Body of pancreas (tissue), 4 donors: ENCODE measurements around the gene LIF. TPM values are rescaled to one million over a fixed set of nuclear protein-coding genes. Genes with fewer than 3 reads are reported as not detected.

Source experiments
- ATAC-seq: fragments of 150-250 bp; one replicate; pipeline ENCODE4 v1.9.1; 2016
- DNase-seq, 4 donors: peaks; one replicate each; pipeline ENCODE4 v3.0.0-alpha.2; 2019
- H3K27ac ChIP-seq, 4 donors: fragments of 200-600 bp; sonication (generic); 1 replicate in 3 of 4; 2 replicates in 1 of 4; pipeline versions ENCODE4 v1.5.1 to v1.6.1; 2016 to 2019; ENCODE audit warnings: mild to moderate bottlenecking in 1 of 4, mixed read lengths in 1 of 4, moderate library complexity in 1 of 4
- H3K27me3 ChIP-seq, 2 donors: fragments of 200-600 bp; sonication (generic); one replicate each; pipeline ENCODE4 v1.6.0; 2016; ENCODE audit warnings: mild to moderate bottlenecking in 1 of 2
- H3K36me3 ChIP-seq, 2 donors: fragments of 200-600 bp; sonication (generic); replicated peaks in 1 of 2; 2 replicates each; pipeline ENCODE4 v1.5.1; 2016; ENCODE audit warnings: low read depth in 2 of 2; ENCODE audit not compliant: insufficient read depth in 1 of 2
- H3K4me1 ChIP-seq: fragments of 200-600 bp; sonication (generic); one replicate; pipeline ENCODE4 v1.6.0; 2016
- H3K4me3 ChIP-seq, 2 donors: fragments of 200-600 bp; sonication (generic); 1 replicate in 1 of 2; 2 replicates in 1 of 2; pipeline ENCODE4 v1.5.1; 2016 to 2019
- H3K9me3 ChIP-seq, 3 donors: fragments of 200-600 bp; sonication (generic); 1 replicate in 2 of 3; 2 replicates in 1 of 3; pipeline ENCODE4 v1.5.1; 2016
- CTCF ChIP-seq, 7 experiments: fragments of 450-650 bp in 4 of 7; fragments of 200-600 bp in 3 of 7; sonication (generic) in 3 of 7; IDR thresholded peaks; one replicate each; pipeline ENCODE4 v1.5.1; 2016 to 2019; ENCODE audit warnings: antibody characterized with exemption in 7 of 7
- POLR2A ChIP-seq, 3 donors: fragments of 450-650 bp; IDR thresholded peaks; one replicate each; pipeline ENCODE4 v1.6.1; 2016; ENCODE audit warnings: antibody characterized with exemption in 3 of 3, mild to moderate bottlenecking in 2 of 3
- WGBS, 2 donors: methylation state at CpG; one replicate each; pipeline ENCODE4 v1.1.5; 2017; 5-methylcytosine and 5-hydroxymethylcytosine counted together
- intact Hi-C: fragments of 100-400 bp; cut with DNase I; formaldehyde crosslinking; loops from one replicate; pipeline ENCODE4 v1.15.1; 2023
- total RNA-seq, 2 donors: library from RNA; depleted of rRNA; stranded (reverse); fragments of >200 nt; gene quantifications; one replicate each; pipeline ENCODE4 v1.1.0, GENCODE V29; 2016

LIF gene
- total RNA-seq, 2 donors from 2014 or later: 0.52 to 1.3 TPM

DNA sequence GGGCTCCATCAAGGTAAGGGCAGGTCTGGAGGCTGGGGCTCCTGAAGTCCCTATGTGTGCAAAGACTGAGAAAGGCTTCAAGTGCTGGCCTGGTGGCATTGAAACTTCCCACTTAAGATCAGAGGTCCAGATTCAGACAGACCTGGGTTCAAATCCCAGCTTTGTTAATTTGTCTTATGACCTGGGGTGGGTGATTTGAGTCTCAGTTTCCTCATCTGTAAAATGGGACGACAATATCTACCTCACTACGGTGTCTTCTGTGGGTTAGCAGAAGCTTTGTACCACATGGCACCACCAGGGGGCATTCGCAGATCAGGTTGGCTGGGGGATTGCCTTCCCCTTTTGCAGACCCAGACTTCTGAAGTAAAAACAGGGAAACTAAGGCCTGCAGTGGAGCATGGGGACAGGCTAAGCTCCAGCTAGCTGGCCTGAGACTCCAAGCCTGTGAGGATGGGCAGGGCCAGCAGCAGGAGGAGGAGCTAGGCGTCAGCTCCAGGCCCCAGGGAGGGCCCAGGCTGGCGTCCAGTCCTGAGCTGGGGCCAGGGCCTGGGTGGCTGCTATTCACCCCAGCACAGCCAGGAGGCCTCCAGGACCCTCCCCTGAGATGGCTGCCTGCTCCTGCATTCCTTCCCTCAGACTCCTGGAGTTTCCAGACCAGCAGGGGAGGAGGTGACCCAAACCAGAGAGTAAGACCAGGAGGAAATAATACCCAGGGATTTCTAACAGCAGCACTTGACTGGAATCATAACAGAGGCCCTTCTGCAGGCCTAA lies 41.3 kb upstream of the LIF start:
- peak; percentile 57 for ATAC-seq
- no peaks in the 10 kb centered on the region for H3K27me3 ChIP-seq
- H3K36me3 ChIP-seq: peaks cover 0 to 1% of the 10 kb centered on the region in 2 donors
- intact Hi-C loops: no loop called here
- H3K4me3 ChIP-seq: no peak overlapping the region
- WGBS, 2 donors: 9 to 10% methylated on average over 3 to 5 of the region's 5 CpGs
- H3K4me1 ChIP-seq: peaks cover 38% of the 10 kb centered on the region
- no peaks in the 10 kb centered on the region for H3K9me3 ChIP-seq
- TF ChIP-seq POLR2A (IDR thresholded peaks at IDR 0.05) (peak in 2 of 3 donors; percentile 32 to 47), CTCF (IDR thresholded peaks at IDR 0.05) (peak; percentile 54 to 86 (median 66))
- DNase-seq: peak; percentile 85 to 90 (median 88)
- H3K27ac ChIP-seq: peak overlapping the region; percentile 85 to 90 (median 88)

- Histone ChIP-seq H3K9me3 (no peaks in the 10 kb centered on the region), H3K4me1 (peaks cover 37% of the 10 kb centered on the region), H3K4me3 (no peak overlapping the region), H3K27me3 (no peaks in the 10 kb centered on the region), H3K36me3 (no peaks in the 10 kb centered on the region), H3K27ac (no peak overlapping the region)
- 51 to 56% methylated on average over 12 to 31 of the region's 31 CpGs for WGBS, 2 donors
- TF ChIP-seq POLR2A (IDR thresholded peaks at IDR 0.05) (no peak), CTCF (IDR thresholded peaks at IDR 0.05) (peak; percentile 65 to 84 (median 78))
- ATAC-seq (no peak), DNase-seq (peak; percentile 65 to 75 (median 72))
- intact Hi-C loops: no loop called here
Measured at GRCh38 chr22:30286813-30287647, 40.5 kb upstream of the LIF start.

- DNase-seq (no peak), ATAC-seq (no peak)
- Histone ChIP-seq H3K36me3 (no peaks in the 10 kb centered on the region), H3K9me3 (no peaks in the 10 kb centered on the region), H3K27me3 (no peaks in the 10 kb centered on the region), H3K27ac (no peak overlapping the region), H3K4me1 (peaks cover 30% of the 10 kb centered on the region), H3K4me3 (no peak overlapping the region)
- WGBS, 2 donors: 82% methylated on average over 5 of the region's 5 CpGs
- TF ChIP-seq CTCF (IDR thresholded peaks at IDR 0.05) (no peak), POLR2A (IDR thresholded peaks at IDR 0.05) (no peak)
- intact Hi-C loops: no loop called here
Measured at GRCh38 chr22:30286331-30286730, 39.8 kb upstream of the LIF start.

- no peak for DNase-seq
- TF ChIP-seq POLR2A (IDR thresholded peaks at IDR 0.05) (no peak), CTCF (IDR thresholded peaks at IDR 0.05) (no peak)
- intact Hi-C loops: no loop called here
- H3K27me3 ChIP-seq: no peaks in the 10 kb centered on the region
- no peaks in the 10 kb centered on the region for H3K9me3 ChIP-seq
- no peak overlapping the region for H3K4me3 ChIP-seq
- H3K4me1 ChIP-seq: peaks cover 25% of the 10 kb centered on the region
- H3K36me3 ChIP-seq: no peaks in the 10 kb centered on the region
- WGBS, 2 donors: 78 to 80% methylated on average over 1 to 7 of the region's 8 CpGs
- no peak for ATAC-seq
- H3K27ac ChIP-seq: no peak overlapping the region
Measured at GRCh38 chr22:30285846-30286200, 39.3 kb upstream of the LIF start.
